Chondrocyte (in vitro differentiated cells): ENCODE results near the gene GPNMB. TPM values are rescaled to one million over a fixed set of nuclear protein-coding genes. Genes with fewer than 3 reads are reported as not detected.

ENCODE experiments used
- DNase-seq: peaks from one replicate; pipeline ENCODE4 v3.0.0; 2021; ENCODE audit warnings: mixed read lengths, low spot score
- H3K27ac Mint-ChIP-seq: one replicate; pipeline ENCODE4 v1.8.0; 2021; ENCODE audit warnings: mild to moderate bottlenecking, moderate library complexity, mixed read lengths; ENCODE audit not compliant: unreplicated experiment
- H3K27me3 Mint-ChIP-seq: 2 replicates; pipeline ENCODE4 v1.8.0; 2021; ENCODE audit warnings: low read depth, mixed read lengths
- H3K36me3 Mint-ChIP-seq: 2 replicates; pipeline ENCODE4 v1.8.0; 2021; ENCODE audit warnings: low read depth, mixed read lengths
- H3K4me1 Mint-ChIP-seq: 2 replicates; pipeline ENCODE4 v1.8.0; 2021; ENCODE audit warnings: low read depth, mild to moderate bottlenecking, mixed read lengths
- H3K4me3 Mint-ChIP-seq: one replicate; pipeline ENCODE4 v1.8.0; 2021; ENCODE audit warnings: mild to moderate bottlenecking, moderate library complexity, mixed read lengths; ENCODE audit not compliant: unreplicated experiment
- H3K9me3 Mint-ChIP-seq: 2 replicates; pipeline ENCODE4 v1.8.0; 2021; ENCODE audit warnings: low read depth, mixed read lengths
- CTCF ChIP-seq: fragments of 200-600 bp; sonication (generic); IDR thresholded peaks from 2 replicates; pipeline ENCODE4 v1.5.0; 2021; ENCODE audit warnings: antibody characterized with exemption, mild to moderate bottlenecking, moderate library complexity
- total RNA-seq: library from RNA; stranded (reverse); gene quantifications from 3 replicates; pipeline ENCODE4 v1.2.1, GENCODE V29; 2021

Gene GPNMB
- total RNA-seq, 1 donor from 2014 or later: 139 TPM

DNA sequence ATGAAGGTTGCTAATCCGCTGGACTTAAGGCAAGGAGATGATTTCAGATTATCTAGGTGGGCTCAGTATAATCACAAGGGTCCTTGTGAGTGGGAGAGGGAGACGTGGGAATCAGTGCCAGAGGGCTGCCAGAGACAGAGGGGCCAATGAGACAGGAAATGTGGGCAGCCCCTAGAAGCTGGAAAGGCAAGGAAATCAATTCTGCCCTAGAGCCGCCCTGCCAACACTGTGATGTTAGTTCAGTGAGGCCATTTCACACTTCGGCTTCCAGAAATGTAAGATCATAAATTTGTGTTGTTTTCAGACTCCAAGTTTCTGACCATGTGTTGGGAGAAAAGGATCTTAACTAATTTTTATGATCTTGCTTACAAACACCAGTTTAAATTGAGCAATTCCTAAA, 3.6 kb upstream of the GPNMB start:
- no peak for DNase-seq
- TF ChIP-seq CTCF: no peak
- H3K9me3 Mint-ChIP-seq: no peaks in the 10 kb centered on the region
- peak overlapping the region; percentile 90 for H3K27ac Mint-ChIP-seq
- H3K36me3 Mint-ChIP-seq: no peaks in the 10 kb centered on the region
- H3K4me3 Mint-ChIP-seq: no peak overlapping the region
- H3K4me1 Mint-ChIP-seq: peaks cover 53% of the 10 kb centered on the region
- H3K27me3 Mint-ChIP-seq: no peaks in the 10 kb centered on the region

GRCh38 chr7:23247046-23247602, 549 bp downstream of the GPNMB start:
- H3K27me3 Mint-ChIP-seq: no peaks in the 10 kb centered on the region

DNA sequence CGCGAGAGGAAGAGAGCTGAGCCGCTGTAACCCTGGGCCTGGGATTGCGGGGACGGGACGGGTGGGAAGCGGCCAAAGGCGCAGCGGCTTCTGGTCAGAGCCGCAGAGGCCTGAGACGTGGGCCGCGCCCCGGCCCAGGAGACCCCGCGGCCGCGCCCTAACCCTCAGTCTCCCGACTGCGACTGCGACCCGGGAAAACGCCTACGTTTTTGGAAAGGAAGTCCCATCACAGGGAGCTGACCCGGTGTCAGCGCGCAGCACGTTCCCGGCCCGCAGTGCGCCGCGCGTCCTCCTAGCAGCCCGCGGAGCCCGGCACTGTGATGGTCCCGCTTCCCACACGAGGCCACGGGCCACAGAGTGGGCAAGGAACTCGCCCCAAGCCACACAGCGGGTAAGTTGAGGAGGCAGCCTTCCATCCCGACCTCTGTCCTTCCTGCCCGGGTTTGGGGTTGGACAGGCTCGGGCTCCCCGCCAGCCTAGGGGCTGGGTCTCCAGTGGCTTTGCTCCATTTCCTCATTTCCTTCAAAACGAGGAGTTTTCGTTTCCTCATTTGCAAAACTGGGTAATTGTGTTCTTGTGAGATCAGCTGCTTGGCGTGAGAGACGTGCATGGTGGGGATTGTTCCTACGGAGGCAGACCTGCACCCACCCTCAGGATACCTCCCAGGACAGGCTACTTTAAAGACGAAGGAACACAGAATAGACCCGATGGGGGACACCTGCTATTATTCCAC, 1.2 kb downstream of the GPNMB start:
- peaks cover 65% of the 10 kb centered on the region for H3K4me1 Mint-ChIP-seq
- no peak for DNase-seq
- H3K27me3 Mint-ChIP-seq: no peaks in the 10 kb centered on the region
- peaks cover 25% of the 10 kb centered on the region for H3K9me3 Mint-ChIP-seq
- peaks cover 23% of the 10 kb centered on the region for H3K36me3 Mint-ChIP-seq
- no peak for TF ChIP-seq CTCF
- peak overlapping the region; percentile 79 for H3K4me3 Mint-ChIP-seq
- H3K27ac Mint-ChIP-seq: peak overlapping the region; percentile 97

More at GRCh38 chr7:23247046-23247602, 549 bp downstream of the GPNMB start:
- DNase-seq: no peak
- peak overlapping the region; percentile 79 for H3K4me3 Mint-ChIP-seq
- H3K9me3 Mint-ChIP-seq: peaks cover 19% of the 10 kb centered on the region
- peaks cover 18% of the 10 kb centered on the region for H3K36me3 Mint-ChIP-seq
- H3K27ac Mint-ChIP-seq: peak overlapping the region; percentile 97
- no peak for TF ChIP-seq CTCF
- H3K4me1 Mint-ChIP-seq: peaks cover 66% of the 10 kb centered on the region

- no peak for DNase-seq
- no peak for TF ChIP-seq CTCF
- H3K4me1 Mint-ChIP-seq: peaks cover 61% of the 10 kb centered on the region
- H3K4me3 Mint-ChIP-seq: no peak overlapping the region
- peaks cover 28% of the 10 kb centered on the region for H3K9me3 Mint-ChIP-seq
- H3K36me3 Mint-ChIP-seq: peaks cover 31% of the 10 kb centered on the region
- H3K27me3 Mint-ChIP-seq: no peaks in the 10 kb centered on the region
- no peak overlapping the region for H3K27ac Mint-ChIP-seq
Observed at GRCh38 chr7:23249486-23249885, 2.9 kb downstream of the GPNMB start.

DNA sequence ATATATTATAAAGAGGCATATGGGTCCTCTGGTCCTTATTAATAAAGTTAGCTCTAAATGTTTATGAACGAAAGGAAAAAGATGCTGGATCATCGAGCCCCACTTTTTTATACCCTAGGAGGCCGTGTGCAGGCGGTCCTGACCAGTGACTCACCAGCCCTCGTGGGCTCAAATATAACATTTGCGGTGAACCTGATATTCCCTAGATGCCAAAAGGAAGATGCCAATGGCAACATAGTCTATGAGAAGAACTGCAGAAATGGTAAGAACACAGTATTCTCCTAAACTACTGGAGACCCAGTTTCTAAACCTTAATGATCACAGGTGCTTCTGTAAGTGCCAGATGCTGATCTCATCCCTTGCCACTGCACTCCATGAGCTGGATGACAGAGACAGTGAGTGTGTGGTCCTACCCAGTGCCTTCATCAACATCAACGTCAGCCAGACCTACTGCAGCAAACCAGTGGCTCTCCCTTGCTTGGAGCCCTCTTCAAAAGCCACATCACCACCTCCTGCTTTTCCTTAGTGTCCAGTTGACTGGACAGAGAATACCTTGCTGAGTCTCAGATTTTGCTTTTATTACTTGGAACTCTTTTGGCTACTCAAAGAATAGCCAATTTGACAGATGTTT, 7.6 kb downstream of the GPNMB start:
- H3K4me1 Mint-ChIP-seq: peaks cover 35% of the 10 kb centered on the region
- DNase-seq: no peak
- H3K27me3 Mint-ChIP-seq: no peaks in the 10 kb centered on the region
- no peak overlapping the region for H3K4me3 Mint-ChIP-seq
- peaks cover 26% of the 10 kb centered on the region for H3K9me3 Mint-ChIP-seq
- TF ChIP-seq CTCF: no peak
- peaks cover 55% of the 10 kb centered on the region for H3K36me3 Mint-ChIP-seq
- H3K27ac Mint-ChIP-seq: peak overlapping the region; percentile 93
